ENCODE data around the gene SSUH2.

The SSUH2 gene

GRCh38 chr3:8600457-8600856 lies 44.1 kb downstream of the SSUH2 start:
- no peak for TF ChIP-seq CTCF (IDR thresholded peaks at IDR 0.05)

GRCh38 chr3:8599146-8599545 lies 45.5 kb downstream of the SSUH2 start:
- TF ChIP-seq CTCF (IDR thresholded peaks at IDR 0.05) = no peak

GRCh38 chr3:8597219-8597853 lies 47.3 kb downstream of the SSUH2 start:
- TF ChIP-seq CTCF (IDR thresholded peaks at IDR 0.05) = no peak

- no peak for TF ChIP-seq CTCF (IDR thresholded peaks at IDR 0.05)
Observed at GRCh38 chr3:8596321-8597218, 48.0 kb downstream of the SSUH2 start.

- TF ChIP-seq CTCF (IDR thresholded peaks at IDR 0.05) = no peak
Observed at GRCh38 chr3:8595695-8596115, 48.9 kb downstream of the SSUH2 start.

GRCh38 chr3:8595252-8595651 lies 49.3 kb downstream of the SSUH2 start:
- TF ChIP-seq CTCF (IDR thresholded peaks at IDR 0.05) = no peak

GRCh38 chr3:8593021-8593827 lies 51.4 kb downstream of the SSUH2 start:
- no peak for TF ChIP-seq CTCF (IDR thresholded peaks at IDR 0.05)

All from LNCAP (cell line).